GM23248 (cell line): ENCODE data around the gene CSTF2T. TPM values are rescaled to one million over a fixed set of nuclear protein-coding genes. Genes with fewer than 3 reads are reported as not detected.

Source experiments
- DNase-seq: peaks from one replicate; pipeline ENCODE4 v3.0.0-alpha.2; 2015
- H2AFZ ChIP-seq: fragments of 200-600 bp; sonication (generic); 2 replicates; pipeline ENCODE4 v1.6.1; 2016; ENCODE audit warnings: antibody characterized with exemption
- H3F3A ChIP-seq: fragments of 200-600 bp; sonication (generic); 2 replicates; pipeline ENCODE4 v1.6.1; 2016; ENCODE audit warnings: mild to moderate bottlenecking, antibody characterized with exemption, mixed run types; ENCODE audit not compliant: insufficient read depth
- H3K27ac ChIP-seq: fragments of 200-600 bp; sonication (generic); 2 replicates; pipeline ENCODE4 v1.5.1; 2016; ENCODE audit warnings: mild to moderate bottlenecking
- H3K27me3 ChIP-seq: fragments of 200-600 bp; sonication (generic); replicated peaks from 2 replicates; pipeline ENCODE4 v1.6.1; 2016; ENCODE audit warnings: mild to moderate bottlenecking; ENCODE audit not compliant: insufficient read depth
- H3K36me3 ChIP-seq: fragments of 200-600 bp; sonication (generic); 2 replicates; pipeline ENCODE4 v1.6.1; 2016; ENCODE audit warnings: low read depth, mild to moderate bottlenecking
- H3K4me1 ChIP-seq: fragments of 200-600 bp; sonication (generic); 2 replicates; pipeline ENCODE4 v1.6.1; 2016; ENCODE audit warnings: mild to moderate bottlenecking; ENCODE audit not compliant: insufficient read depth
- H3K4me2 ChIP-seq: fragments of 200-600 bp; sonication (generic); one replicate; pipeline ENCODE4 v1.6.1; 2016; ENCODE audit warnings: mild to moderate bottlenecking; ENCODE audit not compliant: unreplicated experiment
- H3K4me3 ChIP-seq: fragments of 200-600 bp; sonication (generic); 2 replicates; pipeline ENCODE4 v1.5.1; 2016; ENCODE audit warnings: mild to moderate bottlenecking
- H3K79me2 ChIP-seq: fragments of 200-600 bp; sonication (generic); 2 replicates; pipeline ENCODE4 v1.6.1; 2016; ENCODE audit warnings: mild to moderate bottlenecking; ENCODE audit not compliant: insufficient read depth
- H3K9ac ChIP-seq: fragments of 200-600 bp; sonication (generic); 2 replicates; pipeline ENCODE4 v1.6.1; 2016; ENCODE audit warnings: mild to moderate bottlenecking
- H3K9me2 ChIP-seq: fragments of 200-600 bp; sonication (generic); 2 replicates; pipeline ENCODE4 v1.6.1; 2016; ENCODE audit warnings: mixed run types, mild to moderate bottlenecking, moderate library complexity; ENCODE audit not compliant: insufficient read depth
- H3K9me3 ChIP-seq: fragments of 200-600 bp; sonication (generic); one replicate; pipeline ENCODE4 v1.6.1; 2017; ENCODE audit warnings: low read depth
- H4K20me1 ChIP-seq: fragments of 200-600 bp; sonication (generic); 2 replicates; pipeline ENCODE4 v1.6.0; 2016; ENCODE audit not compliant: insufficient read depth
- EZH2 ChIP-seq: fragments of 200-600 bp; sonication (generic); IDR thresholded peaks from 2 replicates; pipeline ENCODE4 v1.6.1; 2018; ENCODE audit warnings: antibody characterized with exemption, mild to moderate bottlenecking; ENCODE audit not compliant: insufficient read depth, poor library complexity, severe bottlenecking
- EZH2phosphoT487 ChIP-seq: fragments of 200-600 bp; sonication (generic); IDR thresholded peaks from 2 replicates; pipeline ENCODE4 v1.6.1; 2018; ENCODE audit warnings: antibody characterized with exemption, moderate library complexity, mild to moderate bottlenecking, low read depth; ENCODE audit not compliant: insufficient read depth
- WGBS, 2 experiments: methylation state at CpG; one replicate each; pipeline ENCODE4 v1.1.6; 2015 to 2017; ENCODE audit warnings: low lambda C conversion rate in 2 of 2, low coverage in 1 of 2; ENCODE audit errors: missing lambda C conversion rate in 2 of 2; 5-methylcytosine and 5-hydroxymethylcytosine counted together
- in situ Hi-C: fragments of 300-500 bp; cut with MboI; formaldehyde crosslinking; loops from 2 replicates; pipeline ENCODE4 v1.15.0; 2020
- polyA plus RNA-seq: library from polyadenylated mRNA; unstranded; fragments of >200 nt; fragmentation: Nextera tagmentation; extraction: Ambion mirVana; gene quantifications from 2 replicates; pipeline ENCODE4 v1.2.1, GENCODE V29; 2016
- total RNA-seq: library from RNA; depleted of rRNA; stranded (reverse); fragments of >200 nt; shearing (Covaris generic); gene quantifications from 2 replicates; pipeline ENCODE4 v1.2.3, GENCODE V29; 2014; rRNA removed

Gene CSTF2T, protein sequence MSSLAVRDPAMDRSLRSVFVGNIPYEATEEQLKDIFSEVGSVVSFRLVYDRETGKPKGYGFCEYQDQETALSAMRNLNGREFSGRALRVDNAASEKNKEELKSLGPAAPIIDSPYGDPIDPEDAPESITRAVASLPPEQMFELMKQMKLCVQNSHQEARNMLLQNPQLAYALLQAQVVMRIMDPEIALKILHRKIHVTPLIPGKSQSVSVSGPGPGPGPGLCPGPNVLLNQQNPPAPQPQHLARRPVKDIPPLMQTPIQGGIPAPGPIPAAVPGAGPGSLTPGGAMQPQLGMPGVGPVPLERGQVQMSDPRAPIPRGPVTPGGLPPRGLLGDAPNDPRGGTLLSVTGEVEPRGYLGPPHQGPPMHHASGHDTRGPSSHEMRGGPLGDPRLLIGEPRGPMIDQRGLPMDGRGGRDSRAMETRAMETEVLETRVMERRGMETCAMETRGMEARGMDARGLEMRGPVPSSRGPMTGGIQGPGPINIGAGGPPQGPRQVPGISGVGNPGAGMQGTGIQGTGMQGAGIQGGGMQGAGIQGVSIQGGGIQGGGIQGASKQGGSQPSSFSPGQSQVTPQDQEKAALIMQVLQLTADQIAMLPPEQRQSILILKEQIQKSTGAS
- 16.9 and 19.9 TPM in 2 replicates for total RNA-seq
- polyA plus RNA-seq: 7.6 and 7.9 TPM in 2 replicates

- H4K20me1 ChIP-seq: no peaks in the 10 kb centered on the region
- H3K27me3 ChIP-seq: no peaks in the 10 kb centered on the region
- in situ Hi-C loops: no loop called here
- peak within 1 kb of the TSS; percentile 87 for H3K4me2 ChIP-seq
- H3K4me1 ChIP-seq: peaks cover 19% of the 10 kb centered on the region
- DNase-seq: peak; percentile 97
- peak within 1 kb of the TSS; percentile 97 for H3K27ac ChIP-seq
- WGBS, 2 experiments: 1 to 2% methylated on average over 45 of the region's 45 CpGs
- H3K4me3 ChIP-seq: peak within 1 kb of the TSS; percentile 97
- H2AFZ ChIP-seq: peak within 1 kb of the TSS; percentile 94
- 0 out of 2 replicates have a peak, but pooled peaks cover 7% of the 10 kb centered on the region for H3F3A ChIP-seq
- no peaks in the 10 kb centered on the region for H3K9me3 ChIP-seq
- TF ChIP-seq EZH2phosphoT487 (no peak), EZH2 (no peak)
- H3K79me2 ChIP-seq: peaks cover 44% of the 10 kb centered on the region
- peak within 1 kb of the TSS; percentile 92 for H3K9ac ChIP-seq
- H3K9me2 ChIP-seq: no peaks in the 10 kb centered on the region
- 0 out of 2 replicates have a peak, but pooled peaks cover 3% of the 10 kb centered on the region for H3K36me3 ChIP-seq
Observed at GRCh38 chr10:51699475-51700227, at the start of gene CSTF2T. CSTF2T (minus strand) TSS chr10:51699595; CDS start chr10:51699549, 46 bp downstream.

GRCh38 chr10:51748959-51749358 is 49.6 kb upstream of the CSTF2T start:
- Histone ChIP-seq H3K79me2 (no peaks in the 10 kb centered on the region), H3K27me3 (no peaks in the 10 kb centered on the region), H3F3A (no peaks in the 10 kb centered on the region), H3K27ac (no peak overlapping the region), H3K36me3 (no peaks in the 10 kb centered on the region), H4K20me1 (no peaks in the 10 kb centered on the region), H2AFZ (no peak overlapping the region), H3K4me2 (no peak overlapping the region), H3K4me3 (no peak overlapping the region), H3K9me3 (no peaks in the 10 kb centered on the region), H3K4me1 (no peaks in the 10 kb centered on the region), H3K9ac (no peak overlapping the region), H3K9me2 (no peaks in the 10 kb centered on the region)
- in situ Hi-C loops: no loop called here
- DNase-seq: peak; percentile 24
- 87 to 93% methylated on average over 1 of the region's 1 CpG for WGBS, 2 experiments
- TF ChIP-seq EZH2 (no peak), EZH2phosphoT487 (no peak)

DNA sequence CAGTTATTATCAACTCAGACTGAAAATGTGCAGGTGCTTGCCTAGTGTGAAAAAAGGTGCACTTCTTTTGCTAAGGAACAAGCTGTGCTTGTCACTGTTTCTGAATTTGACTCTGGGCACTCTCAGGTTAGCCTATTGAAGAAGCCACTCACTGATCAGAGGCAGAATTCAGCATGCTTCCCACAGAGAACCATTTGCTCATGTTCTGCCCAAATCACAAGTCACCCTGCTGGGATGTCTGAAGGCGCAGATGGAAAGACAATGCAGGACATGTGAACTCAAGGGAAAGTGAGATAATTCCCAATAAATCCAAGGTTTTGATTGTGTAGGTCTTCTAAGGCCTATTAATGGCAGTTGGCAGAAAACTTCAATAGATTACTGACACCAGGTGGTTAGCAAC is 47.8 kb upstream of the CSTF2T start:
- no peaks in the 10 kb centered on the region for H3K79me2 ChIP-seq
- no peak overlapping the region for H3K9ac ChIP-seq
- TF ChIP-seq EZH2 (no peak), EZH2phosphoT487 (no peak)
- WGBS, 2 experiments: 100% methylated on average over 1 of the region's 1 CpG
- no peak overlapping the region for H3K4me3 ChIP-seq
- no peak overlapping the region for H3K27ac ChIP-seq
- H3K9me3 ChIP-seq: no peaks in the 10 kb centered on the region
- no peak for DNase-seq
- no peaks in the 10 kb centered on the region for H4K20me1 ChIP-seq
- H3K36me3 ChIP-seq: no peaks in the 10 kb centered on the region
- in situ Hi-C loops: no loop called here
- H3K4me1 ChIP-seq: peaks cover 8% of the 10 kb centered on the region; the same call in 1 of the 2 replicates
- no peaks in the 10 kb centered on the region for H3F3A ChIP-seq
- H3K27me3 ChIP-seq: no peaks in the 10 kb centered on the region
- H3K9me2 ChIP-seq: no peaks in the 10 kb centered on the region
- no peak overlapping the region for H3K4me2 ChIP-seq
- H2AFZ ChIP-seq: no peak overlapping the region

- Histone ChIP-seq H3F3A (no peaks in the 10 kb centered on the region), H3K27me3 (no peaks in the 10 kb centered on the region), H2AFZ (no peak overlapping the region), H4K20me1 (no peaks in the 10 kb centered on the region), H3K36me3 (no peaks in the 10 kb centered on the region), H3K9me2 (no peaks in the 10 kb centered on the region), H3K4me1 (peaks cover 8% of the 10 kb centered on the region; the same call in 1 of the 2 replicates), H3K27ac (no peak overlapping the region), H3K79me2 (no peaks in the 10 kb centered on the region), H3K4me2 (no peak overlapping the region), H3K9me3 (no peaks in the 10 kb centered on the region), H3K4me3 (no peak overlapping the region), H3K9ac (no peak overlapping the region)
- in situ Hi-C loops: no loop called here
- TF ChIP-seq EZH2: no peak
- no peak for TF ChIP-seq EZH2phosphoT487
- WGBS, 2 experiments: 100% methylated on average over 2 of the region's 2 CpGs
- DNase-seq: no peak
Observed at GRCh38 chr10:51745397-51745796, 46.0 kb upstream of the CSTF2T start.
